HEK293T (cell line): ENCODE results near the gene FOXN1.
"Not testable (repeated sequence)": the region's sequence is repeated elsewhere in the genome, so short reads cannot be mapped to it uniquely, and the experiment has no call there.

ENCODE experiments used
- CTCF ChIA-PET: fragments of 350-600 bp; formaldehyde crosslinking; extraction: SDS; loops from one replicate; lab custom pipeline; 2021; ENCODE audit warnings: antibody characterized with exemption, inconsistent platforms; lab: Yijun Ruan, JAX
- POLR2A ChIA-PET: fragments of 350-600 bp; formaldehyde crosslinking; extraction: SDS; loops from one replicate; lab custom pipeline; 2020; ENCODE audit warnings: antibody characterized with exemption, inconsistent platforms; lab: Yijun Ruan, JAX
- DNase-seq: peaks from one replicate; pipeline ENCODE4 v3.0.0; 2012; ENCODE audit warnings: mixed read lengths; ENCODE audit errors: extremely low spot score
- ARNT ChIP-seq: fragments of 450-650 bp; IDR thresholded peaks from 2 replicates; pipeline ENCODE4 v1.6.1; 2017; ENCODE audit warnings: mild to moderate bottlenecking
- BHLHE40 ChIP-seq: fragments of 450-650 bp; IDR thresholded peaks from 2 replicates; pipeline ENCODE4 v1.6.1; 2016; ENCODE audit warnings: mild to moderate bottlenecking, moderate library complexity, borderline replicate concordance
- CTBP1 ChIP-seq: fragments of 450-650 bp; IDR thresholded peaks from 2 replicates; pipeline ENCODE4 v1.6.1; 2016; ENCODE audit warnings: borderline replicate concordance
- ELF4 ChIP-seq: fragments of 450-650 bp; IDR thresholded peaks from 2 replicates; pipeline ENCODE4 v1.6.1; 2017; ENCODE audit warnings: antibody characterized with exemption
- FOXA1 ChIP-seq: fragments of 450-650 bp; IDR thresholded peaks from 2 replicates; pipeline ENCODE4 v1.6.1; 2016; ENCODE audit warnings: mild to moderate bottlenecking
- FOXK2 ChIP-seq: fragments of 450-650 bp; IDR thresholded peaks from 2 replicates; pipeline ENCODE4 v1.6.1; 2016; ENCODE audit warnings: mild to moderate bottlenecking
- FOXM1 ChIP-seq: fragments of 450-650 bp; IDR thresholded peaks from 2 replicates; pipeline ENCODE4 v1.6.1; 2017; ENCODE audit warnings: mild to moderate bottlenecking, borderline replicate concordance
- HDGF ChIP-seq: fragments of 450-650 bp; IDR thresholded peaks from 2 replicates; pipeline ENCODE4 v1.6.1; 2017; ENCODE audit warnings: antibody characterized with exemption, borderline replicate concordance
- L3MBTL2 ChIP-seq: fragments of 450-650 bp; conservative IDR thresholded peaks from 2 replicates; pipeline ENCODE4 v1.6.1; 2016; ENCODE audit warnings: mild to moderate bottlenecking
- LEF1 ChIP-seq: fragments of 450-650 bp; IDR thresholded peaks from 2 replicates; pipeline ENCODE4 v1.6.1; 2017; ENCODE audit warnings: mild to moderate bottlenecking, borderline replicate concordance
- NFRKB ChIP-seq: fragments of 450-650 bp; IDR thresholded peaks from 2 replicates; pipeline ENCODE4 v1.6.1; 2016; ENCODE audit warnings: mild to moderate bottlenecking, moderate library complexity
- PKNOX1 ChIP-seq: fragments of 450-650 bp; IDR thresholded peaks from 2 replicates; pipeline ENCODE4 v1.6.1; 2016
- SP1 ChIP-seq: fragments of 450-650 bp; IDR thresholded peaks from 2 replicates; pipeline ENCODE4 v1.6.1; 2017
- SUZ12 ChIP-seq: fragments of 450-650 bp; IDR thresholded peaks from 2 replicates; pipeline ENCODE4 v1.6.1; 2016; ENCODE audit warnings: mild to moderate bottlenecking
- TARDBP ChIP-seq: fragments of 450-650 bp; IDR thresholded peaks from 2 replicates; pipeline ENCODE4 v1.6.1; 2016
- ZNF384 ChIP-seq: fragments of 450-650 bp; IDR thresholded peaks from 2 replicates; pipeline ENCODE4 v1.6.1; 2016

Gene FOXN1

GRCh38 chr17:28572259-28573039 lies 66.3 kb downstream of the FOXN1 start:
- no peak for DNase-seq
- TF ChIP-seq HDGF (no peak), LEF1 (no peak), ARNT (no peak), FOXA1 (no peak), TARDBP (no peak), FOXK2 (no peak), NFRKB (no peak), FOXM1 (no peak), ELF4 (no peak), BHLHE40 (no peak), ZNF384 (no peak)
- ChIA-PET CTCF (interaction anchor here (0.6 kb wide), 1 partner anchor 156 kb away, joined by 3 read pairs; no protein-coding TSS in a partner anchor), POLR2A (interaction anchor here (1.3 to 3.6 kb wide), 8 partner anchors 9 to 122 kb away, joined by 3 to 35 read pairs (median 7); partner anchors contain the start of genes BLTP2, SDF2, SUPT6H and UNC119)

- DNase-seq, result no peak
- no peak for TF ChIP-seq ELF4
- no peak for TF ChIP-seq ARNT
- TF ChIP-seq HDGF, result no peak
- TF ChIP-seq FOXM1, result no peak
- ChIA-PET POLR2A (interaction anchor here (3.4 to 3.6 kb wide), 2 partner anchors 18 to 88 kb away, joined by 8 to 35 read pairs; partner anchors contain the start of genes SDF2, SUPT6H and UNC119), CTCF (no interaction called here)
Measured at GRCh38 chr17:28573040-28573380, 66.9 kb downstream of the FOXN1 start.

- DNase-seq, result no peak
- ChIA-PET POLR2A (no interaction called here), CTCF (no interaction called here)
- TF ChIP-seq ELF4, result no peak
- no peak for TF ChIP-seq PKNOX1
- no peak for TF ChIP-seq BHLHE40
- TF ChIP-seq TARDBP, result no peak
- no peak for TF ChIP-seq FOXM1
- TF ChIP-seq NFRKB, result no peak
- no peak for TF ChIP-seq LEF1
- no peak for TF ChIP-seq FOXA1
- no peak for TF ChIP-seq SUZ12
- no peak for TF ChIP-seq FOXK2
- no peak for TF ChIP-seq SP1
- TF ChIP-seq CTBP1, result no peak
- TF ChIP-seq ARNT, result no peak
- TF ChIP-seq L3MBTL2, result no peak
- TF ChIP-seq ZNF384, result no peak
Measured at GRCh38 chr17:28573521-28573920, 67.4 kb downstream of the FOXN1 start.

GRCh38 chr17:28573966-28574480 lies 67.9 kb downstream of the FOXN1 start:
- ChIA-PET CTCF (interaction anchor here (0.5 to 0.6 kb wide), 2 partner anchors 28 to 227 kb away, joined by 3 read pairs; no protein-coding TSS in a partner anchor), POLR2A (no interaction called here)
- TF ChIP-seq ZNF384 (no peak), FOXM1 (no peak), ELF4 (no peak), PKNOX1 (no peak), HDGF (no peak), ARNT (no peak), TARDBP (no peak), BHLHE40 (no peak), SUZ12 (no peak), LEF1 (no peak), FOXA1 (no peak), SP1 (no peak)
- no peak for DNase-seq

- CTCF ChIA-PET, result interaction anchor here (0.5 to 0.6 kb wide), 2 partner anchors 28 to 228 kb away, joined by 3 read pairs; no protein-coding TSS in a partner anchor
- POLR2A ChIA-PET, result interaction anchor here (1.7 kb wide), 1 partner anchor 15 kb away, joined by 4 read pairs; no protein-coding TSS in a partner anchor
- TF ChIP-seq SUZ12 (no peak), LEF1 (no peak), ARNT (no peak), ELF4 (no peak), ZNF384 (no peak), FOXK2 (no peak), FOXA1 (no peak), PKNOX1 (no peak), HDGF (no peak), NFRKB (no peak), TARDBP (no peak)
- no peak for DNase-seq
Measured at GRCh38 chr17:28574526-28574925, 68.4 kb downstream of the FOXN1 start.

GRCh38 chr17:28575126-28575795 lies 69.1 kb downstream of the FOXN1 start:
- ChIA-PET CTCF (no interaction called here), POLR2A (interaction anchor here (1.7 kb wide), 1 partner anchor 14 kb away, joined by 4 read pairs; no protein-coding TSS in a partner anchor)
- DNase-seq, result no peak
- TF ChIP-seq ARNT (no peak), TARDBP (no peak), CTBP1 (no peak), LEF1 (no peak), NFRKB (no peak), SUZ12 (no peak), ELF4 (no peak), FOXM1 (no peak), FOXA1 (no peak), SP1 (no peak), PKNOX1 (no peak), FOXK2 (no peak), HDGF (no peak), L3MBTL2 (no peak), ZNF384 (no peak), BHLHE40 (no peak)

- DNase-seq, CTCF ChIA-PET: not testable (repeated sequence)
- POLR2A ChIA-PET, result interaction anchor here (1.5 to 1.7 kb wide), 2 partner anchors 13 to 18 kb away, joined by 4 read pairs; no protein-coding TSS in a partner anchor
Measured at GRCh38 chr17:28576016-28576415, 69.9 kb downstream of the FOXN1 start.
